GM18499 (cell line): ENCODE data around the gene FAXDC2.

ENCODE experiments used
- ATAC-seq: cut with Tn5 transposase; IDR thresholded peaks from one replicate; pipeline ENCODE4 v1.9.1; 2021; ENCODE audit warnings: moderate number of reproducible peaks; ENCODE audit not compliant: insufficient read depth, unreplicated experiment

FAXDC2 gene

GRCh38 chr5:154802050-154802449, 48.4 kb downstream of the FAXDC2 start:
- ATAC-seq, result no peak

GRCh38 chr5:154801083-154801482, 49.3 kb downstream of the FAXDC2 start:
- ATAC-seq, result no peak

- no peak for ATAC-seq
Measured at GRCh38 chr5:154800582-154800981, 49.8 kb downstream of the FAXDC2 start.

- ATAC-seq, result no peak
Measured at GRCh38 chr5:154797762-154798161, 52.6 kb downstream of the FAXDC2 start.

- ATAC-seq, result no peak
Measured at GRCh38 chr5:154795235-154795596, 55.2 kb downstream of the FAXDC2 start.

- no peak for ATAC-seq
Measured at GRCh38 chr5:154794525-154795234, 55.7 kb downstream of the FAXDC2 start.

GRCh38 chr5:154793599-154794524, 56.5 kb downstream of the FAXDC2 start:
- ATAC-seq, result no peak

- no peak for ATAC-seq
Measured at GRCh38 chr5:154791535-154791934, 58.9 kb downstream of the FAXDC2 start.

GRCh38 chr5:154788212-154788611, 62.2 kb downstream of the FAXDC2 start:
- ATAC-seq, result no peak

- no peak for ATAC-seq
Measured at GRCh38 chr5:154786414-154786813, 64.0 kb downstream of the FAXDC2 start.

GRCh38 chr5:154784856-154785255, 65.5 kb downstream of the FAXDC2 start:
- ATAC-seq, result no peak

- ATAC-seq, result no peak
Measured at GRCh38 chr5:154783774-154784460, 66.5 kb downstream of the FAXDC2 start.

- no peak for ATAC-seq
Measured at GRCh38 chr5:154782812-154783592, 67.4 kb downstream of the FAXDC2 start.

- ATAC-seq, result no peak
Measured at GRCh38 chr5:154782326-154782725, 68.1 kb downstream of the FAXDC2 start.

GRCh38 chr5:154780128-154780527, 70.3 kb downstream of the FAXDC2 start:
- ATAC-seq, result no peak

GRCh38 chr5:154779105-154779504, 71.3 kb downstream of the FAXDC2 start:
- no peak for ATAC-seq

- no peak for ATAC-seq
Measured at GRCh38 chr5:154778534-154778933, 71.9 kb downstream of the FAXDC2 start.

GRCh38 chr5:154776167-154776566, 74.2 kb downstream of the FAXDC2 start:
- no peak for ATAC-seq

- no peak for ATAC-seq
Measured at GRCh38 chr5:154773326-154773725, 77.1 kb downstream of the FAXDC2 start.

- no peak for ATAC-seq
Measured at GRCh38 chr5:154771383-154771901, 79.0 kb downstream of the FAXDC2 start.
